Nephron (organoid): ENCODE measurements around the gene NAA50.

Experiments used
- H3K27ac Mint-ChIP-seq, 3 experiments: 2 replicates each; pipeline ENCODE4 v1.8.0; 2020; ENCODE audit warnings: mixed read lengths in 3 of 3, mild to moderate bottlenecking in 2 of 3, moderate library complexity in 1 of 3
- H3K27me3 Mint-ChIP-seq: 2 replicates; pipeline ENCODE4 v1.8.0; 2021; ENCODE audit warnings: low read depth, mild to moderate bottlenecking, moderate library complexity, mixed read lengths
- H3K36me3 Mint-ChIP-seq: 2 replicates; pipeline ENCODE4 v1.8.0; 2020; ENCODE audit warnings: low read depth, mixed read lengths
- H3K4me1 Mint-ChIP-seq: 2 replicates; pipeline ENCODE4 v1.8.0; 2020; ENCODE audit warnings: mixed read lengths
- H3K4me3 Mint-ChIP-seq, 3 experiments: 2 replicates each; pipeline ENCODE4 v1.8.0; 2020; ENCODE audit warnings: mild to moderate bottlenecking in 3 of 3, mixed read lengths in 3 of 3, moderate library complexity in 2 of 3
- H3K9me3 Mint-ChIP-seq: 2 replicates; pipeline ENCODE4 v1.8.0; 2020; ENCODE audit warnings: mixed read lengths
- TF ChIP-seq, protein P1 (sequence below), 3 experiments: fragments of 200-600 bp; sonication (generic); IDR thresholded peaks; one replicate each; pipeline ENCODE4 v1.5.0; 2021; ENCODE audit warnings: antibody characterized with exemption in 3 of 3; ENCODE audit not compliant: unreplicated experiment in 3 of 3

The NAA50 gene

DNA sequence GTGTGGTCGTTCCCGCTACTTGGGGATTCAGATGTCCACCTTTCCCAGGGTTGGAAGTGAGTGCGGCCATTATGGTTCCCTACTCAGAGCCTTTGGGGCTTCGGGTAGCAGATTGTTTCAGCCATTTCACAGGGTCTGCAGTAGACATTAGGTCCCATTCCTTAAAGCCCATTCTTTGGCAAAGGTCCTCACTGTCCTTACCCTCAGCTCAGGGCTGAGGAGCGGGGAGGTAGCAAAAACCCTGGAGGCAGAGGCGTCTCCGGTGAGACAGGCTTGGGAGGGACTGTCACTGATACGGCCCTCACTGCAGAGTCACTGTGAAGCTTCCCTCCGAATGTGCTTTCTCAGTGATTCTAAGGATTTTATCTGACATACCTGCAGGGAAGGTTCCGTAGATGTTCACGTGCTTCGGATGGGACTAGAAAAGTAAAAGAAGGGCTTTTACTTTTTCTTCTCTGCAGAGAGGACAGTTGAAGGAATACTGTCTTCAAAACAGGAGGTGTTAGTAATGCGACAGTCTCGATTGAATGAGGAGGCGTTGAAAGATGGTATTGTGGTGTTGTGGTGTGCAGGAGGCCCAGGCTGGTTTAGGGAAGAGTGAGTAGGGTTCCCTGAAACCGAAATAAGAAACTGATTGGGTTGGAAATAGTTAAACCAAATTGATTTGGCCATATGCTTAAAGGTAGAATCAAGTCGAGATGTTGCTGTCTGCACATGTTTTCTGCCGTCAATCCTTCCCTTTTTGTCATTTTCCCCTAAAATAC lies 1.4 kb upstream of the NAA50 start:
- Mint-ChIP-seq H3K36me3 (no peaks in the 10 kb centered on the region), H3K27me3 (no peaks in the 10 kb centered on the region), H3K4me1 (peaks cover 40% of the 10 kb centered on the region), H3K27ac (peak overlapping the region; percentile 100), H3K9me3 (no peaks in the 10 kb centered on the region), H3K4me3 (peak overlapping the region; percentile 96 to 100 (median 96))
- TF ChIP-seq, protein P1, sequence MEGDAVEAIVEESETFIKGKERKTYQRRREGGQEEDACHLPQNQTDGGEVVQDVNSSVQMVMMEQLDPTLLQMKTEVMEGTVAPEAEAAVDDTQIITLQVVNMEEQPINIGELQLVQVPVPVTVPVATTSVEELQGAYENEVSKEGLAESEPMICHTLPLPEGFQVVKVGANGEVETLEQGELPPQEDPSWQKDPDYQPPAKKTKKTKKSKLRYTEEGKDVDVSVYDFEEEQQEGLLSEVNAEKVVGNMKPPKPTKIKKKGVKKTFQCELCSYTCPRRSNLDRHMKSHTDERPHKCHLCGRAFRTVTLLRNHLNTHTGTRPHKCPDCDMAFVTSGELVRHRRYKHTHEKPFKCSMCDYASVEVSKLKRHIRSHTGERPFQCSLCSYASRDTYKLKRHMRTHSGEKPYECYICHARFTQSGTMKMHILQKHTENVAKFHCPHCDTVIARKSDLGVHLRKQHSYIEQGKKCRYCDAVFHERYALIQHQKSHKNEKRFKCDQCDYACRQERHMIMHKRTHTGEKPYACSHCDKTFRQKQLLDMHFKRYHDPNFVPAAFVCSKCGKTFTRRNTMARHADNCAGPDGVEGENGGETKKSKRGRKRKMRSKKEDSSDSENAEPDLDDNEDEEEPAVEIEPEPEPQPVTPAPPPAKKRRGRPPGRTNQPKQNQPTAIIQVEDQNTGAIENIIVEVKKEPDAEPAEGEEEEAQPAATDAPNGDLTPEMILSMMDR (IDR thresholded peaks at IDR 0.05; ENCODE audit: unreplicated experiment in 3 of 3) = no peak

DNA sequence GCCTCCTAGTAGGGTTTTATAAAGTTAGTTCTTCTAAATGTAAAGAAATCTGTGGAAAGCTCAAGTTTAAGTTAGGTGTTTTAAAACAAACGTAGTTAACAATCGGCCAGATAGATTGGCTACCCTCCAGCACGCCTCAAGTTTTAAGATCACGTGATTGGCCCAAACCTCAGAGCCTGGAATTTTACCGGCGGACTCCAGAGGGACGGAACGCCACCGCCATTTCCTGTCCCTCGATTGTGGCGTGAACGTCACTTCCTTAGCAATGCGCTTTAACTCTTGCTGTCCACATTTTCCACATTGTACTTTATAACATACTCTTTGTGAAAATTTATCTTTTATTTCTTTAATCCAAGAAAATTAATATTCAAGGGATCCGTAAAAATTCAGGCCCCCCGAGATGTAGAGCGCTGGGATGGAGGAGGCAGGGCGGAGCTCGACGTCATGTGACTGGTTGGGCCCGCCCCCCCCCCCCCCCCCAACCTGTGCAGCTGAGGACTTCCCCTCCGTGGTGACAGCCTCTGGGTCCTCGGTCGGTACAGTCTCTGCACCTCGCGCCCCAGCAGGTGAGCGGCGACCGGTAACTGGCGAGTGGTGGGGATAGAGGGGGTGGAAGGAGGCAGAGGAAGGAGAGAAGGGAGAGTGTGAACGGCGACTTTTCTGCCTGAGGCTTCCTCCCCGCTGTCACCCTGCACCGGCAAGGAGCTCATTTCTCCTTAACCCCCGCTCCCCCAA lies 666 bp upstream of the NAA50 start, which contains the start of gene ATP6V1A:
Gene ATP6V1A (plus strand): TSS at position 488 of the 735 bp plus-strand sequence. CDS start 31,719 bp downstream, outside the sequence.
- Mint-ChIP-seq H3K36me3 (no peaks in the 10 kb centered on the region), H3K9me3 (no peaks in the 10 kb centered on the region), H3K4me1 (peaks cover 43% of the 10 kb centered on the region), H3K27ac (peak within 1 kb of the TSS; percentile 100), H3K27me3 (no peaks in the 10 kb centered on the region), H3K4me3 (peak within 1 kb of the TSS; percentile 96 to 100 (median 96))
- TF ChIP-seq, protein P1 (IDR thresholded peaks at IDR 0.05; ENCODE audit: unreplicated experiment in 3 of 3) = no peak

DNA sequence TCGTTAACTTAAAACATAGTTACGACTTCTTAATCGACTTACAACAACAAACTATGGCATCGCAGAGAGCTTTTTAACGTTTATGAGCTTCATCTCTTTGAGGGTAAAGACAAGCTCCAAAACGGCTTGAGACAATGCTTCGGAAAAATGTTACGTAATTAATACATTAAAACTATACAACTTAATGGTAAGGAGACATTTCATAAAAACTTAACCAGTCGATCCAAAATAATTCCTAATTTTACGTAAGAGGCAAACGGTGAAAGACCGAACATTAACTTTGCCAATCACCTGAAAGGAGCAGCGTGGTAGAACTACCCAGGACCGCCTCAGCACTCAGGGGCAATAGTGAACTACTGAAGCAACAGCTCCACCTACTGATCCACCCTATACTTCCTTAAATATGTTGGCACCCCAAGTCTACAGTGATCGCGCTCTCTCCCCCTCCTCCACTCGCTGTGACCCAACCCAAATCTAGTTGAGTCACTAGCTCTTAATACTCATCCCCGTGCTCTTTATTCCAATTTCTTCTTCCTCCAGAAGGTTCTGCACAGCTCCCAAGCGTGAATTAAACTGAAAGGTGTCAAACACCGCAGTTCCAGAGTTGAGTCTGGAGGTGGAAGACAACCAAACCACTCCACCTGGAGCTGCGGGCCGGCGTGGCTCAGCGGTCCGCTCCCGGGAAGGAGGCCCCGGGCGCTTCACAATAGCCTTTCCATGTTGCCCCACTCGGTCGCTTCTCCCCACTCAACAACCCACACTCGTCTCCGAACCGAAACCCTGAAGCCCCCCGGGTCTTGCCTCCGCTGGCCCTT lies 901 bp downstream of the NAA50 start:
- Mint-ChIP-seq H3K4me1 (peaks cover 53% of the 10 kb centered on the region), H3K36me3 (peaks cover 7% of the 10 kb centered on the region), H3K4me3 (peak overlapping the region; percentile 96 to 100 (median 96)), H3K27ac (peak overlapping the region; percentile 100), H3K9me3 (no peaks in the 10 kb centered on the region), H3K27me3 (no peaks in the 10 kb centered on the region)
- TF ChIP-seq, protein P1 (IDR thresholded peaks at IDR 0.05; ENCODE audit: unreplicated experiment in 3 of 3) = peak; percentile 26 to 60 (median 46)

DNA sequence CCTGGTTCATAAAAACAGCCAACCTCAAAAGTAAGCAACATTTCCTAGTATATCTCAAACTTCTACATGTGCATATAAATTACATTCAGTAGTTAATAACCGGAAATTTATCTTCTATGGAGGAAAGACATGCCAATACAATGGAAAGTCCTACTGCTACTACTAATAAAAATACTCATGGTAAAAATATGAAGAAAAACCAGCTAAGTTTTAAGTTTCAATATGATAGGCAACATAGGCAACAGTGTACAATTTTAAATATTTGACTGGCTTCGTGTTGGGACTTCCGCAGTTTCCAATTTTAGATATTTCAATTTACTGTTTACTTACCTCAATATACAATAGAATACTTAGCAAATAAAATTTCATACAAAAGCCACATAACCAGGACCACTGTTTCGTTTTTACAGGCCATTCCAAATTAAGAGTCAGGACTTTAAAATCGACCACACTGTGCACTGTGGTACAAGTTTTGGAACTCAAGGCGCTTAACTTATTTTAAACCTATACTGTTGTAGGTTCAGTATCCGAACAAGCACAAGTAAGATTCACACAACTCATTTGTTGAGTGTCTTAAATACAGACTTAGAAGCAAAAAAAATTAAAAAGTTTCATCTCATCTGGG lies 2.9 kb downstream of the NAA50 start:
- TF ChIP-seq, protein P1 (IDR thresholded peaks at IDR 0.05; ENCODE audit: unreplicated experiment in 3 of 3) = no peak
- H3K9me3 Mint-ChIP-seq = no peaks in the 10 kb centered on the region
- peak overlapping the region; percentile 96 to 100 (median 96) for H3K4me3 Mint-ChIP-seq
- peak overlapping the region in 2 of 3 experiments; percentile 77 to 100 for H3K27ac Mint-ChIP-seq
- H3K4me1 Mint-ChIP-seq = peaks cover 41% of the 10 kb centered on the region
- H3K36me3 Mint-ChIP-seq = peaks cover 7% of the 10 kb centered on the region
- H3K27me3 Mint-ChIP-seq = no peaks in the 10 kb centered on the region

DNA sequence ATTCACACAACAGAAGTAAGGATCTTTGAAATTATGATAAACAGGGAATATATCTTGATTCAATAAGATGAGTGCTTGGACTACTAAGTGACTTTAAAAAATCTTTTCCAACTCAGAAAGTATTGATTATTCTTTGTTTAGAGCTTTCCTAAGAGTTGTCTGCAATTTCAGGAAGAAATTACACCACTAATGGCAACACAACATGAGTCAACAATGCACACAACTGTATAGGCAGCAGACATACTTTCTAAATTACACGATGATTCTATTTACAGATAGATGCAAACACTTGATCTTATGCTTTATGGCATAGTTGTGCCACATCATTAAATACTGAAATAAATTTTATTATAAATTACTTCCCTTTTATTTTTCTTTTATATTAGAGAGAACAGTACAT lies 4.4 kb downstream of the NAA50 start:
- Mint-ChIP-seq H3K4me3 (no peak overlapping the region), H3K27me3 (no peaks in the 10 kb centered on the region), H3K9me3 (no peaks in the 10 kb centered on the region), H3K4me1 (peaks cover 41% of the 10 kb centered on the region), H3K36me3 (peaks cover 7% of the 10 kb centered on the region), H3K27ac (peak overlapping the region in 1 of 3 experiments; percentile 23)
- TF ChIP-seq, protein P1 (IDR thresholded peaks at IDR 0.05; ENCODE audit: unreplicated experiment in 3 of 3) = no peak
